Heart right ventricle (tissue), 16 donors: ENCODE data around the gene TUG1. TPM values are rescaled to one million over a fixed set of nuclear protein-coding genes. Genes with fewer than 3 reads are reported as not detected.

Source experiments
- ATAC-seq, 8 donors: fragments of 200-7000 bp; cut with Tn5 transposase; one replicate each; pipeline ENCODE4 v1.9.1; 2020; ENCODE audit warnings: mild to moderate bottlenecking in 8 of 8, moderate library complexity in 8 of 8, moderate number of reproducible peaks in 1 of 8
- DNase-seq, 2 donors: peaks; one replicate each; pipeline ENCODE4 v3.0.0-alpha.2; 2020
- H3K27ac ChIP-seq, 10 donors: fragments of 200-600 bp; sonication (generic) in 2 of 10; one replicate each; pipeline versions ENCODE4 v1.5.0 to v1.8.0; 2020 to 2022; ENCODE audit warnings: mild to moderate bottlenecking in 3 of 10
- H3K27me3 ChIP-seq, 7 donors: fragments of 200-600 bp; one replicate each; pipeline ENCODE4 v1.8.0; 2021 to 2022; ENCODE audit warnings: mild to moderate bottlenecking in 2 of 7
- H3K36me3 ChIP-seq, 9 donors: fragments of 200-600 bp; sonication (generic) in 1 of 9; one replicate each; pipeline versions ENCODE4 v1.5.0 to v1.8.0; 2020 to 2022; ENCODE audit warnings: mild to moderate bottlenecking in 2 of 9
- H3K4me1 ChIP-seq, 9 donors: fragments of 200-600 bp; sonication (generic) in 1 of 9; one replicate each; pipeline versions ENCODE4 v1.5.0 to v1.8.0; 2020 to 2022; ENCODE audit warnings: mild to moderate bottlenecking in 4 of 9
- H3K4me3 ChIP-seq, 10 donors: fragments of 200-600 bp; sonication (generic) in 2 of 10; one replicate each; pipeline versions ENCODE4 v1.5.0 to v1.8.0; 2020 to 2022; ENCODE audit warnings: mild to moderate bottlenecking in 7 of 10, moderate library complexity in 2 of 10
- H3K9me3 ChIP-seq, 11 donors: fragments of 200-600 bp in 10 of 11; sonication (generic) in 2 of 11; one replicate each; pipeline versions ENCODE4 v1.5.0 to v1.8.0; 2013 to 2022; ENCODE audit warnings: mild to moderate bottlenecking in 2 of 11, control low read depth in 1 of 11, moderate library complexity in 1 of 11
- WGBS, 2 donors: extraction: QIAGEN DNeasy Blood & Tissue Kit; methylation state at CpG; one replicate each; pipeline ENCODE4 v1.1.7; 2013; ENCODE audit warnings: inconsistent platforms in 1 of 2; 5-methylcytosine and 5-hydroxymethylcytosine counted together
- intact Hi-C, 10 donors: fragments of 100-400 bp; cut with DNase I; formaldehyde crosslinking; loops; one replicate each; pipeline versions ENCODE4 v1.11.1 to v1.14.2; 2022
- polyA plus RNA-seq, 2 donors: library from polyadenylated mRNA; stranded (reverse); fragments of 200-250 nt; gene quantifications; one replicate each; pipeline ENCODE4 v1.2.3, GENCODE V29; 2013
- total RNA-seq, 10 donors: library from RNA; stranded (reverse); fragmentation: NEBNext Ultra II Directional in 3 of 10; extraction: Animal tissue kit (Norgen Biotek cat#: 25700) in 3 of 10; gene quantifications; one replicate each; pipeline versions ENCODE4 v1.2.1 to v1.2.4, GENCODE V29; 2021 to 2023
- TF ChIP-seq, protein P1 (sequence below), 9 donors: fragments of 200-600 bp; sonication (generic) in 2 of 9; IDR thresholded peaks; one replicate each; pipeline versions ENCODE4 v1.5.0 to v1.8.0; 2021 to 2022; ENCODE audit warnings: antibody characterized with exemption in 9 of 9, mild to moderate bottlenecking in 5 of 9, moderate library complexity in 1 of 9
- donor health status: Arrhythmogenic right ventricular cardiomyopathy.
- donor health status: ischemic (EF 13 %, LVEDD 7.1; RV severe dilation, severe dysfunction).
- donor health status: healthy with polysubstance abuse.
- donor health status: DM: no; HTN: yes; CAD: no.
- donor health status: DM: no; HTN: no; CAD: no.
- donor health status: ischemic (EF 25% LVEDD 6.9; RV normal size, moderate dysfunction).
- donor health status: ischemic (EF 25% LVEDD 5.7; RV mildly dilated, moderate dysfunction).
- donor health status: healthy.
- donor health status: DM: yes; HTN: yes; CAD: no.
- donor health status: Ischemic cardiomyopathy.
- donor health status: ischemic (EF 35%, LVEDD 5.7; RV mildly dilated, moderate dysfunction).
- donor health status: nonischemic (EF 11% LVEDD 7.7; RV severe dilation, severe dysfunction).
- donor health status: DM: yes; HTN: yes; CAD: no.
- donor health status: PGD.
- donor health status: ischemic (EF 29% LVEDD 5.4; RV normal size, mild dysfunction).
- donor health status: nonischemic (EF 23%, LVEDD 6.1; RV moderate dilation, normal function).

The TUG1 gene
- total and polyA plus RNA-seq, 12 donors, result 18.6 to 48.4 (median 42.2) TPM

DNA sequence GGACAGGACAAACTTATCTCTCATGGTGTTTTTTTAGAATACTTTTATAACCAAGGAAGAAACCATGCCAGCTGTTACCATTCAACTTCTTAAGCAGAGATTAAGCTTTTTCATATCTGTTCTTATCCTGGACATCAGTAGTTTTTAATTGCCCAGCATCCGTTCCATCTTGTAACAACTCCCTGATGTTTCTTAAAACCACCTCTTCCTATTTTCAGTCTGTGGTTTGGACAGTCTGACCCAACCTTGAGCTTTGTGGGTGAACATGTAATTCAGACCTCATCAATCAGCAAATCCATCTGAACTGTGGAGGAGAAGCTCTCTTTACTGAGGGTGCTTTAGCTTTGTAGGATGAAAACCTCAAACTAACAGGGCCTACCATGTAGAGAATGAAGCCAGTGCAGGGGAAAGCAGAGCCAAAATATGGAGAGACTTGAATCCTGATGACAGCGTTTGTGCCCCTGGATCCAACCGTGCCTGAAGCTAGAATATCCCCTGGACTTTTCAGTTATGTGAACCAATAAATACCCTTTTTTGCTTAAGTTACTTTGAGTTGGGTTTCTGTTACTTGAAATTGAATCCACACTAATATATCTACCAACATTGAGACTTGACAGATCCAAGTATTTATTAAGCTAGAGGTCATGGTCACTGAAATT, 9.4 kb downstream of the TUG1 start:
- intact Hi-C loops, result loop anchor here in 1 of 10 donors (10.0 kb wide), 1 partner anchor 56 kb away; no protein-coding TSS in a partner anchor
- no peaks in the 10 kb centered on the region for H3K27me3 ChIP-seq
- TF ChIP-seq, protein P1, sequence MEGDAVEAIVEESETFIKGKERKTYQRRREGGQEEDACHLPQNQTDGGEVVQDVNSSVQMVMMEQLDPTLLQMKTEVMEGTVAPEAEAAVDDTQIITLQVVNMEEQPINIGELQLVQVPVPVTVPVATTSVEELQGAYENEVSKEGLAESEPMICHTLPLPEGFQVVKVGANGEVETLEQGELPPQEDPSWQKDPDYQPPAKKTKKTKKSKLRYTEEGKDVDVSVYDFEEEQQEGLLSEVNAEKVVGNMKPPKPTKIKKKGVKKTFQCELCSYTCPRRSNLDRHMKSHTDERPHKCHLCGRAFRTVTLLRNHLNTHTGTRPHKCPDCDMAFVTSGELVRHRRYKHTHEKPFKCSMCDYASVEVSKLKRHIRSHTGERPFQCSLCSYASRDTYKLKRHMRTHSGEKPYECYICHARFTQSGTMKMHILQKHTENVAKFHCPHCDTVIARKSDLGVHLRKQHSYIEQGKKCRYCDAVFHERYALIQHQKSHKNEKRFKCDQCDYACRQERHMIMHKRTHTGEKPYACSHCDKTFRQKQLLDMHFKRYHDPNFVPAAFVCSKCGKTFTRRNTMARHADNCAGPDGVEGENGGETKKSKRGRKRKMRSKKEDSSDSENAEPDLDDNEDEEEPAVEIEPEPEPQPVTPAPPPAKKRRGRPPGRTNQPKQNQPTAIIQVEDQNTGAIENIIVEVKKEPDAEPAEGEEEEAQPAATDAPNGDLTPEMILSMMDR (IDR thresholded peaks at IDR 0.05), result no peak
- H3K27ac ChIP-seq, result no peak overlapping the region
- DNase-seq (no peak), ATAC-seq (no peak)
- H3K9me3 ChIP-seq, result peaks cover 0 to 97% (median 42%) of the 10 kb centered on the region in 11 donors
- WGBS, 2 donors, result 95 to 97% methylated on average over 3 of the region's 3 CpGs
- H3K4me1 ChIP-seq, result no peaks in the 10 kb centered on the region
- H3K36me3 ChIP-seq, result peaks cover 0 to 27% (median 18%) of the 10 kb centered on the region in 9 donors
- H3K4me3 ChIP-seq, result no peak overlapping the region

DNA sequence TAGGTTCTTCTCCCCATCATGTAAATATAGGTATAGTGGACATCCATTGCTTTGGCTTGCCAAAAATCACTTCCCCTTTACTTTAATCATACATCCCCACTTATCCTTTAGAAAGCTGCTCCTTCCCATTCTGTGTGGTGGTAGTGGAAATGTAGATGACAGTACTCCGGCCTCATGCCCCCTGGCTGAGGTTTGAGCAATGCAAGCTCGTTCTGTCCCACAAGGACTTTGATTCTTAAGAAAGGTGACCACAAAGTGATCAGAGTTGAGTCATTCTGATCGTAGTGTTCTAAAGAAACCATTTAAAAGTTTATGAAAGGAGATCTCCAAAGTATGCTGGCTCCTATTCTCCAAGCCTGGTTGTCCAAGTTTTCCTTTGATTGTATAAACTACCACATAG, 10.9 kb downstream of the TUG1 start:
- 88 to 94% methylated on average over 3 of the region's 3 CpGs for WGBS, 2 donors
- H3K36me3 ChIP-seq, result peaks cover 0 to 12% (median 7%) of the 10 kb centered on the region in 9 donors
- H3K4me1 ChIP-seq, result no peaks in the 10 kb centered on the region
- TF ChIP-seq, protein P1 (IDR thresholded peaks at IDR 0.05), result no peak
- H3K4me3 ChIP-seq, result no peak overlapping the region
- intact Hi-C loops, result loop anchor here in 1 of 10 donors (10.0 kb wide), 1 partner anchor 55 kb away; no protein-coding TSS in a partner anchor
- no peak for ATAC-seq
- H3K27ac ChIP-seq, result no peak overlapping the region
- no peak for DNase-seq
- H3K27me3 ChIP-seq, result no peaks in the 10 kb centered on the region
- peaks cover 0 to 97% (median 35%) of the 10 kb centered on the region in 11 donors for H3K9me3 ChIP-seq

DNA sequence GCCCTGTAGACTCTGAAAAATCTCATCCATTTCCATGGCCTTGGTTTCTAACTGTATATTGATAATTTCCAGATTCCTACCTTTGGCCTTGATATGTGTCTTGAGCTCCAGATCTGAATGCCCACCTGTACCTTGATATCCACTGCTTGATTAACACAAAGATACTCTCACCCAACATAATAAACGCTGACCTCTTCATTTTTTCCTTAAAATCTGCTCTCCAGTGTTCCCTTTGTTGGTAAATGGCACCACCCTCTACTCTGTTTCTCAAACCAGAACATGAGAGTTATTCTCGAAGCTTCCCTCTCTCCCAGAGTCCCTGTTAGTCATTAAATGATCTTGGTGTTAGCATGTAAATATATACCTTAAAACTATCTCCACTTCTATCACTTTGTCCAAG, 13.4 kb downstream of the TUG1 start:
- intact Hi-C loops, result no loop called here
- Histone ChIP-seq H3K27ac (no peak overlapping the region), H3K4me1 (no peaks in the 10 kb centered on the region), H3K27me3 (no peaks in the 10 kb centered on the region), H3K36me3 (no peaks in the 10 kb centered on the region), H3K9me3 (peaks cover 0 to 80% (median 16%) of the 10 kb centered on the region in 11 donors), H3K4me3 (no peak overlapping the region)
- WGBS, 2 donors, result 88 to 95% methylated on average over 2 of the region's 2 CpGs
- TF ChIP-seq, protein P1 (IDR thresholded peaks at IDR 0.05), result no peak
- ATAC-seq (no peak), DNase-seq (no peak)

DNA sequence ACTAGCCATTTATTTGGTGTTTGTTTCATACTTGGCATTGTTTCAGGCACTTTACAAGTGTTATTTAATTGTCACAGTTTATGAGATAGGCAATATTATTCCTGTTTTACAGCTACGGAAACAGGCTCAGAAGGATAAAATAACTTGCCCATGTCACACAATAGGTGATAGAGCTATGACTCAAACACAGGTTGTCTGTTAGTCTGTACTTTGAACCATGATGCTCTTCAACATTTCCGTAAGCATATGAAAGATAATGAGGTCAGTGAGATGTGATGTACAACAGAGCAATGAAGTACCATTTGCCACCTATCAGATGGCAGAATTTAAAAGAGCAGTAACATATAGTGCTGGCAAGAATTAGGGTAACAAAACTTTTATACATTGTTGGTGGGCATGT, 15.3 kb downstream of the TUG1 start:
- TF ChIP-seq, protein P1 (IDR thresholded peaks at IDR 0.05), result no peak
- 79 to 84% methylated on average over 2 of the region's 2 CpGs for WGBS, 2 donors
- Histone ChIP-seq H3K4me1 (peaks cover 0 to 1% (median 0%) of the 10 kb centered on the region in 9 donors), H3K27me3 (no peaks in the 10 kb centered on the region), H3K9me3 (peaks cover 0 to 62% (median 12%) of the 10 kb centered on the region in 11 donors), H3K27ac (no peak overlapping the region), H3K36me3 (no peaks in the 10 kb centered on the region), H3K4me3 (no peak overlapping the region)
- intact Hi-C loops, result no loop called here
- DNase-seq (no peak), ATAC-seq (no peak)
